AML-193 (cell line): ENCODE results near the gene TPP2.

Source experiments
- DNase-seq, 2 experiments: peaks; one replicate each; lab custom pipeline; 2025; lab: John Stamatoyannopoulos, UW

The TPP2 gene

GRCh38 chr13:102693776-102694175 is 97.0 kb downstream of the TPP2 start:
- no peak for DNase-seq

- DNase-seq: no peak
Measured at GRCh38 chr13:102694937-102695336, 98.2 kb downstream of the TPP2 start, which contains the start of gene METTL21C. METTL21C (minus strand) TSS chr13:102695044; CDS start chr13:102694498, 546 bp downstream.

- no peak for DNase-seq
Measured at GRCh38 chr13:102696465-102696864, 99.7 kb downstream of the TPP2 start.

GRCh38 chr13:102697264-102697663 is 100.5 kb downstream of the TPP2 start:
- DNase-seq: no peak

- no peak for DNase-seq
Measured at GRCh38 chr13:102697929-102698648, 101.3 kb downstream of the TPP2 start.

- no peak for DNase-seq
Measured at GRCh38 chr13:102698649-102698980, 101.8 kb downstream of the TPP2 start.

- no peak for DNase-seq
Measured at GRCh38 chr13:102699504-102699903, 102.7 kb downstream of the TPP2 start.

GRCh38 chr13:102700088-102701031 is 103.6 kb downstream of the TPP2 start:
- DNase-seq: no peak

GRCh38 chr13:102701331-102701730 is 104.5 kb downstream of the TPP2 start:
- no peak for DNase-seq

GRCh38 chr13:102702965-102703725 is 106.4 kb downstream of the TPP2 start:
- DNase-seq: no peak

GRCh38 chr13:102703726-102704035 is 106.9 kb downstream of the TPP2 start:
- no peak for DNase-seq

GRCh38 chr13:102704238-102705058 is 107.7 kb downstream of the TPP2 start:
- no peak for DNase-seq

- DNase-seq: no peak
Measured at GRCh38 chr13:102707467-102707866, 110.7 kb downstream of the TPP2 start.

GRCh38 chr13:102708211-102708610 is 111.4 kb downstream of the TPP2 start:
- no peak for DNase-seq

- DNase-seq: no peak
Measured at GRCh38 chr13:102708991-102709390, 112.2 kb downstream of the TPP2 start.

GRCh38 chr13:102709536-102709935 is 112.8 kb downstream of the TPP2 start:
- DNase-seq: no peak

- DNase-seq: no peak
Measured at GRCh38 chr13:102710261-102710679, 113.5 kb downstream of the TPP2 start.

GRCh38 chr13:102715447-102715846 is 118.7 kb downstream of the TPP2 start:
- DNase-seq: no peak

GRCh38 chr13:102718746-102719145 is 122.0 kb downstream of the TPP2 start:
- DNase-seq: no peak

- DNase-seq: peak in 1 of 2 experiments; percentile 44
Measured at GRCh38 chr13:102721800-102722231, 125.0 kb downstream of the TPP2 start.

- peak; percentile 28 to 51 for DNase-seq
Measured at GRCh38 chr13:102724923-102725322, 128.1 kb downstream of the TPP2 start.
